Large intestine (tissue), 3 donors: ENCODE measurements around the gene PSMC3. TPM values are rescaled to one million over a fixed set of nuclear protein-coding genes. Genes with fewer than 3 reads are reported as not detected.

ENCODE experiments used
- DNase-seq, 2 donors: peaks; one replicate each; pipeline versions ENCODE4 v3.0.0 to v3.0.0-alpha.2; 2013
- H3K27ac ChIP-seq: one replicate; pipeline ENCODE4 v1.5.1; 2013; ENCODE audit warnings: low read length
- H3K27me3 ChIP-seq: 2 replicates; pipeline ENCODE4 v1.6.1; 2013; ENCODE audit warnings: low read length; ENCODE audit not compliant: control insufficient read depth, insufficient read depth
- H3K36me3 ChIP-seq: 2 replicates; pipeline ENCODE4 v1.6.1; 2013; ENCODE audit warnings: low read length; ENCODE audit not compliant: control insufficient read depth, insufficient read depth
- H3K4me1 ChIP-seq: one replicate; pipeline ENCODE4 v1.6.1; 2013; ENCODE audit warnings: low read length; ENCODE audit not compliant: control insufficient read depth, insufficient read depth
- H3K4me3 ChIP-seq: one replicate; pipeline ENCODE4 v1.5.1; 2013; ENCODE audit warnings: low read length
- H3K9me3 ChIP-seq: one replicate; pipeline ENCODE4 v1.6.1; 2013; ENCODE audit warnings: mild to moderate bottlenecking, low read depth, low read length, moderate library complexity; ENCODE audit not compliant: control insufficient read depth
- WGBS: methylation state at CpG from one replicate; pipeline ENCODE4 v1.1.5; 2013; ENCODE audit warnings: low lambda C conversion rate; ENCODE audit not compliant: insufficient coverage; 5-methylcytosine and 5-hydroxymethylcytosine counted together
- polyA plus RNA-seq: library from polyadenylated mRNA; unstranded; fragments of 120-200 nt; gene quantifications from one replicate; pipeline ENCODE4 v1.2.1, GENCODE V29; 2013

Gene PSMC3
- polyA plus RNA-seq, 1 donor = 99.4 TPM

DNA sequence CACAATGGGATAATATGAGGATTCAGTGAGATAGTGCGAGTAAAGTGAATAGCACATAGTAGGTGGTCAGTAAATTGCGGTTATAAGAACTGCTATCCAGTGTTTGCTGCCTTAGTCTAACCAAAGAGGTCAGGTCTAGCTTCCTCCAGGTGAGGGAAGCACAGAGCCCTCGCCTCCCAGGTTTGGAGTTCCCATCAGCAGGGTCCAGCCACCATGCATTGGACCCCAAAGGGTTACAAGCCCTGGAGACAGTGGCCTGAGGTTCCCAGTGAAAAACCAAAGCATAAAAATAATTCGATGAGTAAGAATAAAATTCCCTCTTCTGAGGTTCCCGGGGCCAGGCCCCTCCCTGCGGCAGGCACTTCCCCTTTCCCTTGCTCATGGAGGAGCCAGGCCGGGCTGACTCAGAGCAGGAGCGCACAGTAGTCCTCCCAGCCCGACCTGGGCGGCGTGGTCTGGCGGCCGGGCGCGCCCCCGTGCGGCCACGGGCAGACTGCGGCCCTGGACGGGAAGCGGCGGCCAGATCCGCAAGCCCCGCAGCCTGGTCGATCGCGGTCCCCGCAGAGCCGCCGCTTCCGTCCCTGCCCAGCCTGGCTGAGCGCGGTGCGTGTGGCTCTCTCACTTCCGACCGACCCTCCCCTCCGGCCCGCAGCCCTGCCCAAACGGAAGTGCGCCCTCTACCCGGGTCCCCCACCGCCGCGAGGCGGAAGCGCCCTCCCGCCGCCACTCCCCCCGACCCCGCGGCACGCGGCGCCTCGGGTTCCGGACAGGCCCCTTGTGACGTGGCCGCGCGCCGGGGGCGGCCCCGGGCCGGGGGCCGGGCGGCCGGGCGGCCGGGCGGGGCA lies 18.3 kb downstream of the PSMC3 start, which contains the start of gene SLC39A13:
Gene SLC39A13, plus strand, starts transcription at position 845 of the 845 bp plus-strand sequence. CDS start 1,505 bp downstream, outside the sequence.
- H3K4me1 ChIP-seq = peaks cover 17% of the 10 kb centered on the region
- H3K36me3 ChIP-seq = peaks cover 16% of the 10 kb centered on the region
- no peaks in the 10 kb centered on the region for H3K27me3 ChIP-seq
- no peaks in the 10 kb centered on the region for H3K9me3 ChIP-seq
- H3K27ac ChIP-seq = peak within 1 kb of the TSS; percentile 95
- WGBS = no CpG with 5 or more reads among the region's 70 CpGs
- H3K4me3 ChIP-seq = peak within 1 kb of the TSS; percentile 78
- peak; percentile 94 to 98 for DNase-seq

DNA sequence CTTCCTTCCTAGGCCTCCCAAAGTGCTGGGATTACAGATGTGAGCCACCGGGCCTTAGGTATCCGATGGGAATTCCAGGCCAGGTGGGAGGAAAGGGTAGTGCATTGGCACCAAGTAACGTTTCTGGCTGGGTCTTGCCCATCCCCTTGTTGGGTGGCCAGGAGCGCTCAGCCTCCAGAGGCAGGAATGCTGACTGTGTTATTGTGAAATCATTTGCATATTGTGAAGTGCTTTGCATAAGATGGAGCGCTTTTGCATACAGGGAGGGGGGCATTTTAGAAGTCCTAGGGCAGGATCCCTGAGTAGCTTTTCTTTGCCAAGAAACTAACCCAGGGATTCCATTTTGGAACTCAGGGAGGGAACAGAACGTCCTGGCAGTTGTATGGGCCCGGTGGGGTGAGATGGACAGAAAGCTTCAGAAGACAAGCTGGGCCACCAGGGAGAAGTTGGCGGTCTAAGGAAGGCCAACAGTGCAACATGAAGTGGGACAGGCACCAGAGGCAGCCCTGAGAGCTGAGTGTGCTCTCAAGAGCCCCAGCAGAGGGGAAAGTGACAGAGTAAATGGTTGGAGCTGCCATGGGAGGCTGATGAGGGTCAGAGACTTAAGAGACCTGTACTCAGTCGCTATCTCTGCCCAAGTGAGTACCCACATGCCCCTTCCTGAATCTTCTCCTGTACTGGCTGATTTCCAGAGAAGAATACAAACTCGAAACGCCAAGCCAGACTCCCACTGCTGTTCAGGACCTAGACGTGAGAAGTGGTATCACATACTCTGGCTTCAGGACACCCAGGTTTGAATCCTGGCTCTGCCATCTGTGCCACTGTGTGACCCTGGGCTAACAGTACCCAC lies 19.1 kb downstream of the PSMC3 start:
- Histone ChIP-seq H3K9me3 (no peaks in the 10 kb centered on the region), H3K4me1 (peaks cover 17% of the 10 kb centered on the region), H3K27me3 (no peaks in the 10 kb centered on the region), H3K4me3 (peak overlapping the region; percentile 70), H3K36me3 (peaks cover 13% of the 10 kb centered on the region), H3K27ac (peak overlapping the region; percentile 95)
- no peak for DNase-seq
- WGBS = 83% methylated on average over 1 of the region's 12 CpGs

DNA sequence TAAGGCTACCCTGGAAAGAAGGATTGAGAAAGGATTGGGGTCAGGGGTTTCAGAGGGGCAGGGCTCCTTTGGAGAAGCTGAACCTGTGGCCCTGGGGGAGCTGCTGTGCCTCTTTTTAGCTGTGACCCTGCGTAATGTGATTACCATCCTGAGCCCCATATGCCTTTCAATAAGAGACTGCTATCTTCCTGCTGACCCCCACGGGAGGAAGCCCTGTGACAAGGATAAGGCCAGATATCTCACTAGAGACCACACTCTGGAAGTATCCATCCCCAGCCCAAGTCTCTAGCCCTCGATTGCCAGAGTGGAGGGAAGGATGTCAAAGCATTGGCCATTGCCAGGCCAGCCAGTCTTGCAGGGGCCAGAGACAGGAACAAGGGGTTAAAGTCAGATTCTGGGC lies 22.7 kb downstream of the PSMC3 start:
- Histone ChIP-seq H3K36me3 (no peaks in the 10 kb centered on the region), H3K27ac (no peak overlapping the region), H3K27me3 (no peaks in the 10 kb centered on the region), H3K9me3 (no peaks in the 10 kb centered on the region), H3K4me1 (peaks cover 10% of the 10 kb centered on the region), H3K4me3 (no peak overlapping the region)
- no CpG with 5 or more reads among the region's 3 CpGs for WGBS
- no peak for DNase-seq

DNA sequence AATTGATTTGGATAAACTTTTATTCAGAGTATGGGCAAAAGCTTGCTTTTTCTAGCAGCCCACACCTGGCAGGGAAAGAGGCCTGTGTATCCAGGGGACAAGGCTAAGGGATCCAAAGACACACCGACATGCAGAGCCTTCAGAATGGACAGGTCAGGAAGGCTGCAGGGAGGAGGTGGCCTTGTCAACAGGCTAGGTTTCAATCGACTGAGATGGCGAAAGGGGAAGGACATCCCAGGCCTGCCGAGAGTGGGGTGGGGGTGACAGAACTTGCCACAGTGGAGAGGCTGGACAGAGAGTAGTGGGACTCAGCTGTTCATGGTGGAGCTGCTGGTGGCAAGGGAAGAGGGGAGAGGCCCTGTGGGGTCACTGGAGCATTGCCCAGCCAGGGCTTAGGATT lies 23.1 kb downstream of the PSMC3 start:
- no peak for DNase-seq
- no CpG with 5 or more reads among the region's 4 CpGs for WGBS
- H3K4me1 ChIP-seq = peaks cover 10% of the 10 kb centered on the region
- H3K27ac ChIP-seq = no peak overlapping the region
- no peaks in the 10 kb centered on the region for H3K36me3 ChIP-seq
- no peaks in the 10 kb centered on the region for H3K27me3 ChIP-seq
- H3K4me3 ChIP-seq = no peak overlapping the region
- no peaks in the 10 kb centered on the region for H3K9me3 ChIP-seq

DNA sequence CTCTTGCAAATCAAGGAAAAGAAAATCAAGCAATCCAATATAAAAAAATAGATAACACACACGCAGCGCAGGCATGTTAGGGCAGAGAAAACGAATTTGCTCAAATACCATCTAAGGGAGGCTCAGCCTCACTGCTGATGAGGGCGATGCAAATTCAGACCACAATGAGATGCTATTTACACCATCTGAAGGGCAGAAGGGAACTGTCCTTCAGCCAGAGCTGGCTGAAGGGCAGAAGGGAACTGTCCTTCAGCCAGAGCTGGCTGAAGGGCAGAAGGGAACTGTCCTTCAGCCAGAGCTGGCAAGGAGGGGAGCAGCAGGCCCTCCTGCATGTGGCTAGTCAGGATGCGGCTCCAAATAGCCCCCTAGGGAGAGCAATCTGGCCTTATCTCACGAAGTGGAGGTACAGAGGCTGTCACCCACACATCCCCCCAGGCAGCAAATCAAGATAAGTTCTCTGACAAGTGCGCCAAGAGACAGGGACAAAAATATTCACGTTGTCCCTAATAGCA lies 25.4 kb downstream of the PSMC3 start:
- no peaks in the 10 kb centered on the region for H3K9me3 ChIP-seq
- no CpG with 5 or more reads among the region's 8 CpGs for WGBS
- peaks cover 2% of the 10 kb centered on the region for H3K4me1 ChIP-seq
- H3K4me3 ChIP-seq = peak overlapping the region; percentile 42
- no peaks in the 10 kb centered on the region for H3K27me3 ChIP-seq
- no peak overlapping the region for H3K27ac ChIP-seq
- no peak for DNase-seq
- H3K36me3 ChIP-seq = no peaks in the 10 kb centered on the region

DNA sequence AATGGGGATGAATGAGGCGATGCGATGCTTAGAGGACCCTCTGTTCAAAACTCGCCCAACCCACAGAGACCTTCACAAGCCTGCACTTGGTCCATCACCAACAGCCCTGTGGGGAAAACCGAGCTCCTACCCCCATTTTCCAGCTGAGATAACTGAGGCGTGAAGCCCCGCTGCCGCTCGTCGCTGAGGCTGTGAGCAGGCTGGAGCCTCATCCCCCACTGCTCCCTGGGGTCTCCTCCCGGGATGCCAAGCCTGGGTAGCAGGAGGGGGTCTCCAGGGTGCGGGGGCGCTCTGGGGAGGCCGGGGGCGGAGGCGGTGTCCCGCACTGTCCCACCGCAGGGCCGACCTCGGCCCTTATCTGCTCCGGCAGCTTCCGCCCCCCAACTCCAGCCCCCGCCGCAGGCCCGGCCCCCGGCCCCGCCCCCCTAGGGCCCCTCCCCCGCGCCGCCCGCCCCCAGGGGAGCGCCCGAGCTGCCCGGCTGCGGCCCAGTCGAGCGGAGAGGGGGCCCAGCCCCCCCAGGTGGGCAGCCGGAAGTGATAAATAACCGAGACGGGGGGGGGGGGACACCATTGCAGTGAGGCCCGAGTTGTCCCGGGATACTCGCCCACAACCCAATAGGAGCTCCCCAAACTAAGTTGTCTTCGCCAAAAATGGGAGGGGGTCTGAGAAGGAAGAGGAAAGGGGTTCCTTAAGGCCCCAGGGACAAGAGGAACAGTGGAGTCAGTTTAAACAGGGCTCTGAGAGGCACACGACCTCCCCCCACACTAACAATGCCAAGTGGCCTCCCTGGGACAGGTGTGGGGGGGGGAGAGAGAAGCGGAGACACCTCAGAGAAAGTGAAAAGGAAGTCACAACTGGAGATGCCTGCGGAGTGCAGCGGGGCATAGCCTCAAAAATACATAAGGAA lies 26.1 kb downstream of the PSMC3 start:
- H3K27ac ChIP-seq = no peak overlapping the region
- no peaks in the 10 kb centered on the region for H3K9me3 ChIP-seq
- H3K27me3 ChIP-seq = no peaks in the 10 kb centered on the region
- peaks cover 2% of the 10 kb centered on the region for H3K4me1 ChIP-seq
- DNase-seq = peak in 1 of 2 donors; percentile 42
- peak overlapping the region; percentile 51 for H3K4me3 ChIP-seq
- no peaks in the 10 kb centered on the region for H3K36me3 ChIP-seq
- WGBS = no CpG with 5 or more reads among the region's 47 CpGs

DNA sequence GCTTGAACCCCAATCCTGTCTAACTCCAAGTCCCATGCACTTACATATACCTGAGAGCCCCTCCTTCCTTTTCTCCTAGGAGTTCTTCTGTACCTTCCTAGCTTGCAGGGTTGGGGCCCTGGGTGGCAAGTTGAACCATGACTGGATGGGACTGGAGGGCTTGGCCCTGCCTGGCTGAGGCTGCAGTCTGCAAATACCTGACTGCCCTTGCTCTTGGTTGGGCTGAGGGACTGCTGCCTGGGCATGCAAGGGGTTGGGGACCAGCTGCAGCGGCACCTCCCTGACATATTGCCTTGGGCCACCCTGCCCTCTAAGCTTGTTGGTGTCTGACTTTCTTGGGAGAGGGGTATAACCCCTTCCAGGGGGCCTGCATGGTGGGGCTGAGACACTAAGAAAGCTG lies 27.7 kb downstream of the PSMC3 start:
- no peaks in the 10 kb centered on the region for H3K27me3 ChIP-seq
- H3K4me3 ChIP-seq = no peak overlapping the region
- H3K27ac ChIP-seq = no peak overlapping the region
- H3K4me1 ChIP-seq = peaks cover 2% of the 10 kb centered on the region
- H3K36me3 ChIP-seq = no peaks in the 10 kb centered on the region
- H3K9me3 ChIP-seq = no peaks in the 10 kb centered on the region
- WGBS = no CpG with 5 or more reads among the region's 1 CpG
- no peak for DNase-seq

DNA sequence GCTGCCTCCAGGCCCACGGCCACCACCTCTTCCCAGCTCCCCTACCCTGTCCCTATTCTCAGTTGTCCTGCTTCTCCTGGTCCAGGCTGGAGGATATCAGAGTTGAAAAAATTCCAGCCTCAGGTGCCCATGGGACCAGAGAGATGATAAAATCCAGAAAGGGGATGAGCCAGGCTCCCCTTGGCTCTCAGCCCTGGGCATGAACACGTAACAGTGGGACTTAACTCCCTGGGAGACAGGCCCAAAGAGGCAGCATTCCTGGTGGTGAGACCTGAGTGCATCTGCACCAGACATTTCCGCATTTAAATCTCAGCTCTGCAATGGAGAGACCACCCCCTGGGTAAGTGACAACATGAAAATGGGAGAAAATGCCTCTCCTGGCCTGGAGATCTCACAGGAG lies 28.2 kb downstream of the PSMC3 start:
- H3K4me1 ChIP-seq = peaks cover 2% of the 10 kb centered on the region
- H3K27me3 ChIP-seq = no peaks in the 10 kb centered on the region
- no peaks in the 10 kb centered on the region for H3K36me3 ChIP-seq
- no peak overlapping the region for H3K4me3 ChIP-seq
- no peak for DNase-seq
- H3K9me3 ChIP-seq = no peaks in the 10 kb centered on the region
- no peak overlapping the region for H3K27ac ChIP-seq
- no CpG with 5 or more reads among the region's 3 CpGs for WGBS

DNA sequence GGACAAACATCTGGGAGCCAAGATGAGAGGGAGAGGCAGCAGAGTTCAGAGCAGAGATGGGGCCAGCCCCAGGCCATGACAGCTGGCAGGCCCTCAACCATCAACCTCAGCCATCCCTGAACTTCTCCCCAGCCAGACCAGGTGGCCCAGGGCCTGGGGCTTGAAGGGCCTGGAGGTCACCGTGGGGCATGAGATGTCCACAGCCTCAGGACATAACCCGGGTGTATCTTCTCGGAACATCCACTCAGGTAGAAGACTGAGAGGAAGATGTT lies 30.3 kb downstream of the PSMC3 start:
- no CpG with 5 or more reads among the region's 3 CpGs for WGBS
- Histone ChIP-seq H3K9me3 (no peaks in the 10 kb centered on the region), H3K27ac (no peak overlapping the region), H3K36me3 (no peaks in the 10 kb centered on the region), H3K27me3 (no peaks in the 10 kb centered on the region), H3K4me3 (no peak overlapping the region), H3K4me1 (peaks cover 2% of the 10 kb centered on the region)
- no peak for DNase-seq
